ENCODE results near the gene MIR17HG. TPM values are rescaled to one million over a fixed set of nuclear protein-coding genes. Genes with fewer than 3 reads are reported as not detected.

The MIR17HG gene
- total RNA-seq, 2 donors from 2014 or later: 3.0 to 6.2 TPM

GRCh38 chr13:91356919-91357612 lies 9.6 kb downstream of the MIR17HG start:
- H3K9me3 ChIP-seq: no peaks in the 10 kb centered on the region
- no peak overlapping the region for H3K9ac ChIP-seq (ENCODE audit: low read depth in 2 of 2, low read length in 2 of 2)
- no peaks in the 10 kb centered on the region for H3K4me1 ChIP-seq
- H3K27me3 ChIP-seq: no peaks in the 10 kb centered on the region
- H3K4me3 ChIP-seq: no peak overlapping the region
- no peaks in the 10 kb centered on the region for H3K36me3 ChIP-seq
- H3K27ac ChIP-seq: no peak overlapping the region
- intact Hi-C loops (cut with DNase I): no loop called here
- DNase-seq: no peak
- TF ChIP-seq CTCF (IDR thresholded peaks at IDR 0.05): no peak

- Histone ChIP-seq H3K27ac (no peak overlapping the region), H3K9me3 (no peaks in the 10 kb centered on the region), H3K27me3 (no peaks in the 10 kb centered on the region), H3K4me1 (no peaks in the 10 kb centered on the region), H3K9ac (ENCODE audit: low read depth in 2 of 2, low read length in 2 of 2) (no peak overlapping the region), H3K36me3 (no peaks in the 10 kb centered on the region), H3K4me3 (no peak overlapping the region)
- intact Hi-C loops (cut with DNase I): no loop called here
- TF ChIP-seq CTCF (IDR thresholded peaks at IDR 0.05): no peak
- DNase-seq: no peak
These were observed 10.3 kb downstream of the MIR17HG start for GRCh38 chr13:91357613-91358386.

- intact Hi-C loops (cut with DNase I): no loop called here
- no peaks in the 10 kb centered on the region for H3K36me3 ChIP-seq
- TF ChIP-seq CTCF (IDR thresholded peaks at IDR 0.05): no peak
- no peaks in the 10 kb centered on the region for H3K27me3 ChIP-seq
- H3K4me1 ChIP-seq: no peaks in the 10 kb centered on the region
- H3K9ac ChIP-seq (ENCODE audit: low read depth in 2 of 2, low read length in 2 of 2): no peak overlapping the region
- H3K27ac ChIP-seq: no peak overlapping the region
- H3K4me3 ChIP-seq: no peak overlapping the region
- DNase-seq: no peak
- H3K9me3 ChIP-seq: no peaks in the 10 kb centered on the region
These were observed 10.9 kb downstream of the MIR17HG start for GRCh38 chr13:91358387-91358782.

- no peak for TF ChIP-seq CTCF (IDR thresholded peaks at IDR 0.05)
- H3K27me3 ChIP-seq: no peaks in the 10 kb centered on the region
- H3K36me3 ChIP-seq: no peaks in the 10 kb centered on the region
- H3K9ac ChIP-seq (ENCODE audit: low read depth in 2 of 2, low read length in 2 of 2): no peak overlapping the region
- H3K27ac ChIP-seq: no peak overlapping the region
- intact Hi-C loops (cut with DNase I): no loop called here
- no peak overlapping the region for H3K4me3 ChIP-seq
- no peaks in the 10 kb centered on the region for H3K4me1 ChIP-seq
- DNase-seq: no peak
- no peaks in the 10 kb centered on the region for H3K9me3 ChIP-seq
These were observed 11.6 kb downstream of the MIR17HG start for GRCh38 chr13:91359111-91359510.

- no peak overlapping the region for H3K4me3 ChIP-seq
- DNase-seq: no peak
- H3K9ac ChIP-seq (ENCODE audit: low read depth in 2 of 2, low read length in 2 of 2): no peak overlapping the region
- H3K4me1 ChIP-seq: no peaks in the 10 kb centered on the region
- no peak overlapping the region for H3K27ac ChIP-seq
- intact Hi-C loops (cut with DNase I): no loop called here
- no peak for TF ChIP-seq CTCF (IDR thresholded peaks at IDR 0.05)
- H3K36me3 ChIP-seq: no peaks in the 10 kb centered on the region
- no peaks in the 10 kb centered on the region for H3K27me3 ChIP-seq
- no peaks in the 10 kb centered on the region for H3K9me3 ChIP-seq
These were observed 12.1 kb downstream of the MIR17HG start for GRCh38 chr13:91359631-91360030.

All from colonic mucosa (tissue), 4 donors.